Gastrocnemius medialis (tissue), 4 donors: Measurements from ENCODE around the gene KBTBD2.

Experiments used
- POLR2A ChIP-seq, 2 donors: fragments of 450-650 bp; IDR thresholded peaks; one replicate each; pipeline ENCODE4 v1.6.1; 2017; ENCODE audit warnings: antibody characterized with exemption in 2 of 2, mild to moderate bottlenecking in 2 of 2, moderate library complexity in 2 of 2
- TF ChIP-seq, protein P1 (sequence below), 5 experiments: fragments of 450-650 bp in 3 of 5; fragments of 200-600 bp in 2 of 5; sonication (generic) in 2 of 5; IDR thresholded peaks in 4 of 5; conservative IDR thresholded peaks in 1 of 5; 1 replicate in 4 of 5; 2 replicates in 1 of 5; pipeline ENCODE4 v1.5.1; 2016 to 2019; ENCODE audit warnings: antibody characterized with exemption in 5 of 5, mild to moderate bottlenecking in 3 of 5, moderate library complexity in 3 of 5

DNA sequence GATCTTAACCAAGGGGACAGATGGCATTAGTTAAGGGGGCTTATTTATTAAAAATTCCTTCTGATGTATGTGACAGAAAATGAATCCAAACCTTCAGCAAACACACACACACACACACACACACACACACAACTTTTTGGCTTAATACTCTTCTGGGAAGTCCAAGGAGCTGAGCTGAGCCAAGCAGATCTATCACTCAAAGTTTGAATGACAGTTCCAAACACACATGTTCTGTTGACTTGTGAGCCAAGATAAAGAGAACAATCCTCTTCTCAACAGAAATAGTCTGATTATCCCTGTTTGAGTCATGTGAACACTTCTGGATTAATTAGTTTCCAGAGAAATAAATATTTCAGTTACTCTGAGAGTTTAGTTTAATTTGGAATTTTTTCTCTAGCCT, 31.5 kb downstream of the KBTBD2 start:
- no peak for TF ChIP-seq POLR2A (IDR thresholded peaks at IDR 0.05)
- TF ChIP-seq, protein P1, sequence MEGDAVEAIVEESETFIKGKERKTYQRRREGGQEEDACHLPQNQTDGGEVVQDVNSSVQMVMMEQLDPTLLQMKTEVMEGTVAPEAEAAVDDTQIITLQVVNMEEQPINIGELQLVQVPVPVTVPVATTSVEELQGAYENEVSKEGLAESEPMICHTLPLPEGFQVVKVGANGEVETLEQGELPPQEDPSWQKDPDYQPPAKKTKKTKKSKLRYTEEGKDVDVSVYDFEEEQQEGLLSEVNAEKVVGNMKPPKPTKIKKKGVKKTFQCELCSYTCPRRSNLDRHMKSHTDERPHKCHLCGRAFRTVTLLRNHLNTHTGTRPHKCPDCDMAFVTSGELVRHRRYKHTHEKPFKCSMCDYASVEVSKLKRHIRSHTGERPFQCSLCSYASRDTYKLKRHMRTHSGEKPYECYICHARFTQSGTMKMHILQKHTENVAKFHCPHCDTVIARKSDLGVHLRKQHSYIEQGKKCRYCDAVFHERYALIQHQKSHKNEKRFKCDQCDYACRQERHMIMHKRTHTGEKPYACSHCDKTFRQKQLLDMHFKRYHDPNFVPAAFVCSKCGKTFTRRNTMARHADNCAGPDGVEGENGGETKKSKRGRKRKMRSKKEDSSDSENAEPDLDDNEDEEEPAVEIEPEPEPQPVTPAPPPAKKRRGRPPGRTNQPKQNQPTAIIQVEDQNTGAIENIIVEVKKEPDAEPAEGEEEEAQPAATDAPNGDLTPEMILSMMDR (IDR thresholded peaks at IDR 0.05 in 4 of 5, conservative IDR thresholded peaks at IDR 0.05 in 1 of 5) = no peak
